ENCODE measurements around the gene TACC2. TPM values are rescaled to one million over a fixed set of nuclear protein-coding genes. Genes with fewer than 3 reads are reported as not detected.

The TACC2 gene
- total and polyA plus RNA-seq, 9 of the 15 experiments (the other 6 are each of a cell fraction or from before 2014, with no cell fraction given) = under 0.01 to 0.35 (median 0.03) TPM; not detected in 6

GRCh38 chr10:122128357-122128756 lies 139.4 kb downstream of the TACC2 start:
- no peak overlapping the region for H3K9ac ChIP-seq (ENCODE audit: insufficient read depth in 1 of 2, low read depth in 2 of 2, low read length in 2 of 2)
- no TSS peak for BruUV-seq (replicated peaks)
- no peaks in the 10 kb centered on the region for H3K79me2 ChIP-seq (ENCODE audit: control insufficient read depth, insufficient read depth, low read length)
- ChIA-PET CTCF (ENCODE audit: low intra/inter-chr PET ratio) (no interaction called here), POLR2A (no interaction called here)
- ATAC-seq (no peak), DNase-seq (ENCODE audit: extremely low read depth in 1 of 4, low spot score in 3 of 4) (no peak), FAIRE-seq (no peak)
- H3K4me1 ChIP-seq (replicated peaks in 1 of 2; ENCODE audit: control insufficient read depth in 2 of 2, insufficient read depth in 2 of 2, low read length in 2 of 2) = no peaks in the 10 kb centered on the region
- H2AFZ ChIP-seq (ENCODE audit: low read depth, low read length) = no peak overlapping the region
- no peaks in the 10 kb centered on the region for H3K36me3 ChIP-seq (ENCODE audit: control insufficient read depth, insufficient read depth, low read length)
- H3K4me2 ChIP-seq (ENCODE audit: insufficient read depth, low read length) = no peak overlapping the region
- intact Hi-C loops (cut with micrococcal nuclease) = no loop called here
- no peaks in the 10 kb centered on the region for H3K9me1 ChIP-seq (ENCODE audit: control insufficient read depth, insufficient read depth, low read length)
- H3K27ac ChIP-seq (ENCODE audit: extremely low read depth, low read depth, low read length) = no peak overlapping the region
- peaks cover 2 to 21% of the 10 kb centered on the region in 2 experiments; a peak in 2 of 5 replicates for H3K27me3 ChIP-seq (ENCODE audit: control insufficient read depth in 2 of 2, insufficient read depth in 2 of 2, low read length in 2 of 2)
- WGBS (ENCODE audit: insufficient coverage, low coverage, missing lambda C conversion rate) = 4% methylated on average over 5 of the region's 5 CpGs
- no peak overlapping the region for H3K4me3 ChIP-seq
- in situ Hi-C loops (cut with MboI) = loop anchor here (25.0 kb wide), 1 partner anchor 309 kb away; no protein-coding TSS in a partner anchor
- H4K20me1 ChIP-seq (replicated peaks; ENCODE audit: control insufficient read depth, insufficient read depth, low read length) = no peaks in the 10 kb centered on the region
- TF ChIP-seq GATAD2A (IDR thresholded peaks at IDR 0.05) = no peak
- no peak for TF ChIP-seq HEY1 (CRISPR knock-in tag; IDR thresholded peaks at IDR 0.05; ENCODE audit: borderline replicate concordance)
- no peak for TF ChIP-seq BCOR (IDR thresholded peaks at IDR 0.05)
- no peak for TF ChIP-seq XRCC4 (IDR thresholded peaks at IDR 0.05; ENCODE audit: extremely low read depth, insufficient read depth, insufficient read length)
- TF ChIP-seq ZNF253 (CRISPR knock-in tag; conservative IDR thresholded peaks at IDR 0.05) = no peak
- TF ChIP-seq ATF1 (CRISPR knock-in tag; IDR thresholded peaks at IDR 0.05) = no peak
- TF ChIP-seq ATF1 (tag; IDR thresholded peaks at IDR 0.05) = no peak
- H3K9me3 ChIP-seq (replicated peaks; ENCODE audit: control insufficient read depth, insufficient read depth, low read depth, low read length) = no peaks in the 10 kb centered on the region

DNA sequence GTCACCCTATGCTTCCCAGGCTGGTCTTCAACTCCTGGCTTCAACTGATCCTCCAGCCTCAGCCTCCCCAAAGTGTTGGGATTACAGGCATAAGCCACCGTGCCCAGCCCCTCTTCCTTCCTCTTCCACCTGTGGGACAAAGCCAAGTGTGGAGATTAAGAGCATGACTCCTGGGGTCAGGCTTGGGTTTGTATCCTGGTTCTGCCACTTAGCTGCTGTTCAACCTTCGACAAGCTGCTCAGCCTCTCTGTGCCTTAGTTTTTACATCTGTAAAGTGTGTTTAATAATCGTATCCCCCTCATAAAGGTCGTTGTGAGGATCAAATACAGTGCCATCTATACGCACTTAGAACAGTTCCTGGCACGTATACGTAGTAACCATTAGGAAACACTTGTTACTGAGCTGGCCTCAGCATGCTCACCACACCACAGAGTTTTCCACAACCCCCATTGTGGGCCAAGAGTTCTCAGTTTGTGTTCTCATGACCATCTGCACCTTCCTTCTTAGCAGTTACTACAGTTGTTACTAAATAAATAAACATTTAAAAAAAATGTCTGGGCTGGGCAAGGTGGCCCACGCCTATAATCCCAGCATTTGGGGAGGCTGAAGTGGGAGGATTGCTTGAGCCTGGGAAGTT lies 141.6 kb downstream of the TACC2 start:
- ATAC-seq = no peak
- H3K4me1 ChIP-seq (replicated peaks in 1 of 2; ENCODE audit: control insufficient read depth in 2 of 2, insufficient read depth in 2 of 2, low read length in 2 of 2) = no peaks in the 10 kb centered on the region
- H3K27me3 ChIP-seq (ENCODE audit: control insufficient read depth in 2 of 2, insufficient read depth in 2 of 2, low read length in 2 of 2) = peaks cover 2 to 29% of the 10 kb centered on the region in 2 experiments; a peak in 3 of 5 replicates
- H3K79me2 ChIP-seq (ENCODE audit: control insufficient read depth, insufficient read depth, low read length) = no peaks in the 10 kb centered on the region
- no peak overlapping the region for H3K4me3 ChIP-seq
- POLR2A ChIA-PET = no interaction called here
- no TSS peak for BruUV-seq (replicated peaks)
- TF ChIP-seq ZNF384 (IDR thresholded peaks at IDR 0.05; ENCODE audit: low read depth, low read length) (no peak), ETS2 (tag; IDR thresholded peaks at IDR 0.05; ENCODE audit: borderline replicate concordance, poor library complexity, severe bottlenecking) (no peak), SREBF1 (IDR thresholded peaks at IDR 0.05; ENCODE audit: borderline replicate concordance, low read depth, low read length) (no peak)
- TF ChIP-seq, protein P1, sequence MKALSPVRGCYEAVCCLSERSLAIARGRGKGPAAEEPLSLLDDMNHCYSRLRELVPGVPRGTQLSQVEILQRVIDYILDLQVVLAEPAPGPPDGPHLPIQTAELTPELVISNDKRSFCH (CRISPR knock-in tag; IDR thresholded peaks at IDR 0.05) = no peak
- TF ChIP-seq, protein P1 (tag; IDR thresholded peaks at IDR 0.05) = no peak
- H3K9ac ChIP-seq (ENCODE audit: insufficient read depth in 1 of 2, low read depth in 2 of 2, low read length in 2 of 2) = no peak overlapping the region
- no peak for FAIRE-seq
- DNase-seq (ENCODE audit: extremely low read depth in 1 of 4, low spot score in 3 of 4) = no peak
- H2AFZ ChIP-seq (ENCODE audit: low read depth, low read length) = no peak overlapping the region
- no peaks in the 10 kb centered on the region for H3K9me3 ChIP-seq (replicated peaks; ENCODE audit: control insufficient read depth, insufficient read depth, low read depth, low read length)
- H3K36me3 ChIP-seq (ENCODE audit: control insufficient read depth, insufficient read depth, low read length) = no peaks in the 10 kb centered on the region
- H3K9me1 ChIP-seq (ENCODE audit: control insufficient read depth, insufficient read depth, low read length) = no peaks in the 10 kb centered on the region
- no peak overlapping the region for H3K27ac ChIP-seq (ENCODE audit: extremely low read depth, low read depth, low read length)
- WGBS (ENCODE audit: insufficient coverage, low coverage, missing lambda C conversion rate) = 0% methylated on average over 4 of the region's 8 CpGs
- H4K20me1 ChIP-seq (replicated peaks; ENCODE audit: control insufficient read depth, insufficient read depth, low read length) = no peaks in the 10 kb centered on the region
- intact Hi-C loops (cut with micrococcal nuclease) (no loop called here), in situ Hi-C loops (cut with MboI) (loop anchor here (25.0 kb wide), 1 partner anchor 307 kb away; no protein-coding TSS in a partner anchor)
- CTCF ChIA-PET (ENCODE audit: low intra/inter-chr PET ratio) = no interaction called here
- no peak overlapping the region for H3K4me2 ChIP-seq (ENCODE audit: insufficient read depth, low read length)
